K562 (cell line): ENCODE measurements around the gene RAB13.

ENCODE experiments used
- DDX20 ChIP-seq: fragments of 450-650 bp; IDR thresholded peaks from 2 replicates; pipeline ENCODE4 v1.6.1; 2016; ENCODE audit warnings: missing genetic modification characterization, low read depth, mild to moderate bottlenecking, missing compliant biosample characterization, moderate library complexity
- MXI1 ChIP-seq: IDR thresholded peaks from 2 replicates; pipeline ENCODE4 v1.6.1; 2011; ENCODE audit warnings: low read depth, mild to moderate bottlenecking, improper control_type of control experiment, low read length
- POLR2AphosphoS5 ChIP-seq: IDR thresholded peaks from 2 replicates; pipeline ENCODE4 v1.6.1; 2011; ENCODE audit warnings: mild to moderate bottlenecking, low read depth, low read length, moderate library complexity; ENCODE audit not compliant: control insufficient read depth, insufficient read depth
- REST ChIP-seq, 2 experiments: fragments of 450-650 bp; formaldehyde crosslinking in 1 of 2; IDR thresholded peaks; 2 replicates each; pipeline versions ENCODE4 v1.4.0 to v1.6.1; 2014 to 2020; ENCODE audit warnings: mild to moderate bottlenecking in 2 of 2, borderline replicate concordance in 1 of 2, low read depth in 1 of 2
- ZNF717 ChIP-seq: fragments of 250-450 bp; sonication (Bioruptor Pico); IDR thresholded peaks from 2 replicates; pipeline ENCODE4 v1.5.0; 2021
- TF ChIP-seq, protein P1 (sequence below): fragments of 250-450 bp; sonication (Bioruptor Pico); IDR thresholded peaks from 2 replicates; pipeline ENCODE4 v1.5.0; 2020; ENCODE audit warnings: mild to moderate bottlenecking

GRCh38 chr1:154000420-154000819 is 14.3 kb upstream of the RAB13 start:
- TF ChIP-seq, protein P1, sequence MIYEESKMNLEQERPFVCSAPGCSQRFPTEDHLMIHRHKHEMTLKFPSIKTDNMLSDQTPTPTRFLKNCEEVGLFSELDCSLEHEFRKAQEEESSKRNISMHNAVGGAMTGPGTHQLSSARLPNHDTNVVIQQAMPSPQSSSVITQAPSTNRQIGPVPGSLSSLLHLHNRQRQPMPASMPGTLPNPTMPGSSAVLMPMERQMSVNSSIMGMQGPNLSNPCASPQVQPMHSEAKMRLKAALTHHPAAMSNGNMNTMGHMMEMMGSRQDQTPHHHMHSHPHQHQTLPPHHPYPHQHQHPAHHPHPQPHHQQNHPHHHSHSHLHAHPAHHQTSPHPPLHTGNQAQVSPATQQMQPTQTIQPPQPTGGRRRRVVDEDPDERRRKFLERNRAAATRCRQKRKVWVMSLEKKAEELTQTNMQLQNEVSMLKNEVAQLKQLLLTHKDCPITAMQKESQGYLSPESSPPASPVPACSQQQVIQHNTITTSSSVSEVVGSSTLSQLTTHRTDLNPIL (CRISPR knock-in tag): no peak
- TF ChIP-seq REST (IDR thresholded peaks at IDR 0.05; ENCODE audit: borderline replicate concordance) (no peak), REST (CRISPR knock-in tag; IDR thresholded peaks at IDR 0.05; ENCODE audit: low read depth) (no peak), ZNF717 (CRISPR knock-in tag) (no peak), DDX20 (tag) (no peak), POLR2AphosphoS5 (no peak), MXI1 (no peak)
